CD14-positive monocyte (primary cell): ENCODE data around the gene PLEKHD1. TPM values are rescaled to one million over a fixed set of nuclear protein-coding genes. Genes with fewer than 3 reads are reported as not detected.

Source experiments
- DNase-seq, 3 donors: peaks; one replicate each; pipeline ENCODE4 v3.0.0-alpha.2; 2011 to 2022
- H2AFZ ChIP-seq: 2 replicates; pipeline ENCODE4 v1.6.0; 2012; ENCODE audit warnings: mild to moderate bottlenecking, low read depth, low read length, inconsistent platforms; ENCODE audit not compliant: insufficient read depth, poor library complexity, severe bottlenecking
- H3K27ac ChIP-seq, 2 donors: 1 replicate in 1 of 2; 2 replicates in 1 of 2; pipeline ENCODE4 v1.5.1; 2012 to 2013; ENCODE audit warnings: low read length in 2 of 2, control low read depth in 1 of 2, inconsistent platforms in 1 of 2, low read depth in 1 of 2, mild to moderate bottlenecking in 1 of 2
- H3K27me3 ChIP-seq, 2 donors: one replicate each; pipeline versions ENCODE4 v1.6.0 to v1.6.1; 2011 to 2013; ENCODE audit warnings: low read length in 2 of 2; ENCODE audit not compliant: control insufficient read depth in 2 of 2, insufficient read depth in 2 of 2
- H3K36me3 ChIP-seq, 2 donors: replicated peaks in 1 of 2; 1 replicate in 1 of 2; 2 replicates in 1 of 2; pipeline versions ENCODE4 v1.5.1 to v1.6.1; 2012 to 2013; ENCODE audit warnings: low read length in 2 of 2, control low read depth in 1 of 2, inconsistent platforms in 1 of 2, mild to moderate bottlenecking in 1 of 2; ENCODE audit not compliant: insufficient read depth in 2 of 2, control insufficient read depth in 1 of 2
- H3K4me1 ChIP-seq, 2 donors: 1 replicate in 1 of 2; 2 replicates in 1 of 2; pipeline versions ENCODE4 v1.5.1 to v1.6.1; 2012 to 2013; ENCODE audit warnings: low read length in 2 of 2, control low read depth in 1 of 2, inconsistent platforms in 1 of 2, mild to moderate bottlenecking in 1 of 2, moderate library complexity in 1 of 2; ENCODE audit not compliant: insufficient read depth in 2 of 2, control insufficient read depth in 1 of 2
- H3K4me2 ChIP-seq: replicated peaks from 2 replicates; pipeline ENCODE3; 2012; ENCODE audit warnings: low read length, moderate library complexity, mild to moderate bottlenecking; ENCODE audit not compliant: poor library complexity, severe bottlenecking; ENCODE audit errors: extremely low read depth
- H3K4me3 ChIP-seq, 3 experiments: fragments of 200-600 bp in 1 of 3; sonication (generic) in 1 of 3; replicated peaks in 1 of 3; 1 replicate in 2 of 3; 2 replicates in 1 of 3; pipeline ENCODE4 v1.5.1; 2011 to 2013; ENCODE audit warnings: low read length in 3 of 3, mild to moderate bottlenecking in 3 of 3, control low read depth in 2 of 3, low read depth in 2 of 3, inconsistent platforms in 1 of 3, moderate library complexity in 1 of 3
- H3K79me2 ChIP-seq: 2 replicates; pipeline ENCODE4 v1.6.0; 2012; ENCODE audit warnings: mild to moderate bottlenecking, control low read depth, inconsistent platforms, low read length, moderate library complexity; ENCODE audit not compliant: insufficient read depth
- H3K9ac ChIP-seq: 2 replicates; pipeline ENCODE4 v1.6.0; 2017; ENCODE audit warnings: low read length, mild to moderate bottlenecking; ENCODE audit not compliant: insufficient read depth, poor library complexity, severe bottlenecking
- H3K9me3 ChIP-seq, 2 donors: replicated peaks in 1 of 2; 1 replicate in 1 of 2; 2 replicates in 1 of 2; pipeline versions ENCODE4 v1.5.1 to v1.6.1; 2012 to 2013; ENCODE audit warnings: low read length in 2 of 2, control low read depth in 1 of 2; ENCODE audit not compliant: control insufficient read depth in 1 of 2, insufficient read depth in 1 of 2
- H4K20me1 ChIP-seq: 2 replicates; pipeline ENCODE4 v1.6.0; 2012; ENCODE audit warnings: mild to moderate bottlenecking, low read length, control low read depth, moderate library complexity; ENCODE audit not compliant: insufficient read depth
- H3K27ac Mint-ChIP-seq, 7 donors: one replicate each; pipeline ENCODE4 v1.8.0; 2020; ENCODE audit warnings: mild to moderate bottlenecking in 7 of 7, mixed read lengths in 7 of 7, moderate library complexity in 6 of 7, inconsistent platforms in 2 of 7
- H3K27me3 Mint-ChIP-seq, 3 donors: one replicate each; pipeline ENCODE4 v1.8.0; 2021 to 2022; ENCODE audit warnings: low read depth in 3 of 3, mild to moderate bottlenecking in 3 of 3, mixed read lengths in 3 of 3, moderate library complexity in 3 of 3, inconsistent platforms in 1 of 3
- H3K36me3 Mint-ChIP-seq, 2 donors: one replicate each; pipeline ENCODE4 v1.8.0; 2020; ENCODE audit warnings: mixed read lengths in 2 of 2, inconsistent platforms in 1 of 2, mild to moderate bottlenecking in 1 of 2
- H3K4me1 Mint-ChIP-seq: one replicate; pipeline ENCODE4 v1.8.0; 2020; ENCODE audit warnings: mild to moderate bottlenecking, mixed read lengths
- H3K4me3 Mint-ChIP-seq, 2 donors: one replicate each; pipeline ENCODE4 v1.8.0; 2020; ENCODE audit warnings: mild to moderate bottlenecking in 2 of 2, mixed read lengths in 2 of 2, moderate library complexity in 1 of 2
- H3K9me3 Mint-ChIP-seq, 7 donors: one replicate each; pipeline ENCODE4 v1.8.0; 2020 to 2022; ENCODE audit warnings: mixed read lengths in 7 of 7, mild to moderate bottlenecking in 6 of 7, moderate library complexity in 6 of 7, inconsistent platforms in 2 of 7
- CTCF ChIP-seq: fragments of 200-600 bp; IDR thresholded peaks from one replicate; pipeline ENCODE4 v1.8.0; 2022; ENCODE audit warnings: antibody characterized with exemption, mild to moderate bottlenecking
- WGBS: methylation state at CpG from one replicate; pipeline ENCODE4 v1.1.5; 2013; ENCODE audit warnings: missing lambda C conversion rate; ENCODE audit not compliant: insufficient coverage; 5-methylcytosine and 5-hydroxymethylcytosine counted together
- intact Hi-C, 2 donors: fragments of 100-400 bp; cut with micrococcal nuclease; formaldehyde crosslinking; loops; one replicate each; pipeline versions ENCODE4 v1.15.0 to v1.15.1; 2023
- polyA plus RNA-seq, 3 donors: library from polyadenylated mRNA; depleted of rRNA in 1 of 3; unstranded in 2 of 3; stranded (reverse) in 1 of 3; fragments of 300-500 nt in 2 of 3; fragments of >200 nt in 1 of 3; fragmentation: Illumina TruSeq in 2 of 3; gene quantifications; 1 replicate in 2 of 3; 2 replicates in 1 of 3; pipeline ENCODE4 v1.2.3, GENCODE V29; 2012 to 2021

Gene PLEKHD1
- polyA plus RNA-seq, 3 donors, result 0.09 TPM; not detected in 2

DNA sequence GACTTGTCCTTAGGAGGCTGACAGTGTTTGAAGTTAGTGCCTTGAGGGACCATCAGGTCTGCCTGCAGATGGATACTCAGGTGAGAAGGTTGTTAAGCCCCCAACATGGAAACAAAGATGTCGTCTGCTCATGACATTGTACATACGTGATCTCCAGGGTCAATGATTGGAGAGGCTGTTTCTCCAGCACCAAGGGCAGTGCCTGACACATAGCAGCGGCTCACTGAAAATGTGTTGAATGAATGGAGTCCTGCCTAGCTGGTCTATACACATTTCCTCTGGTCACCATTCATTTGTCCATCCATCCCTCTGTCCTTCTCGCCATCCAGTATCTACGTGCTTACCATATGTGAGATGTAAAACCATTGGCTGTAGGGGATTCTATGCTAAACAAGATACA lies 83.0 kb downstream of the PLEKHD1 start:
- peaks cover 64 to 87% (median 66%) of the 10 kb centered on the region in 3 donors for H3K27me3 Mint-ChIP-seq
- Histone ChIP-seq H3K27me3 (peaks cover 37 to 61% of the 10 kb centered on the region in 2 donors), H3K36me3 (no peaks in the 10 kb centered on the region), H3K4me2 (no peak overlapping the region), H3K79me2 (no peaks in the 10 kb centered on the region), H3K9me3 (peaks cover 0 to 11% of the 10 kb centered on the region in 2 donors), H3K4me1 (peaks cover 0 to 12% of the 10 kb centered on the region in 2 donors), H3K27ac (no peak overlapping the region), H4K20me1 (no peaks in the 10 kb centered on the region), H2AFZ (no peak overlapping the region), H3K4me3 (no peak overlapping the region), H3K9ac (no peak overlapping the region)
- no peaks in the 10 kb centered on the region for H3K36me3 Mint-ChIP-seq
- TF ChIP-seq CTCF, result no peak
- H3K4me3 Mint-ChIP-seq, result no peak overlapping the region
- peaks cover 0 to 4% (median 2%) of the 10 kb centered on the region in 7 donors for H3K9me3 Mint-ChIP-seq
- H3K27ac Mint-ChIP-seq, result no peak overlapping the region
- intact Hi-C loops, result no loop called here
- H3K4me1 Mint-ChIP-seq, result peaks cover 5% of the 10 kb centered on the region
- WGBS, result no CpG with 5 or more reads among the region's 5 CpGs
- DNase-seq, result no peak

GRCh38 chr14:69569859-69570258 lies 85.3 kb downstream of the PLEKHD1 start:
- H3K9me3 ChIP-seq, result peaks cover 0 to 18% of the 10 kb centered on the region in 2 donors
- H3K27me3 ChIP-seq, result peaks cover 37 to 69% of the 10 kb centered on the region in 2 donors
- WGBS, result 67% methylated on average over 2 of the region's 2 CpGs
- Mint-ChIP-seq H3K4me3 (peak overlapping the region in 1 of 2 donors; percentile 66), H3K9me3 (peaks cover 0 to 9% (median 5%) of the 10 kb centered on the region in 7 donors), H3K27me3 (peaks cover 72 to 97% (median 76%) of the 10 kb centered on the region in 3 donors), H3K4me1 (peaks cover 13% of the 10 kb centered on the region), H3K36me3 (peaks cover 0 to 2% of the 10 kb centered on the region in 2 donors), H3K27ac (peak overlapping the region in 1 of 7 donors; percentile 35)
- no peaks in the 10 kb centered on the region for H3K36me3 ChIP-seq
- no peak for DNase-seq
- no peaks in the 10 kb centered on the region for H4K20me1 ChIP-seq
- intact Hi-C loops, result loop anchor here (5.0 to 10.0 kb wide), 2 partner anchors 38 to 325 kb away; no protein-coding TSS in a partner anchor
- H2AFZ ChIP-seq, result no peak overlapping the region
- H3K79me2 ChIP-seq, result no peaks in the 10 kb centered on the region
- no peak overlapping the region for H3K4me2 ChIP-seq
- H3K27ac ChIP-seq, result no peak overlapping the region
- TF ChIP-seq CTCF, result no peak
- peaks cover 3 to 13% of the 10 kb centered on the region in 2 donors for H3K4me1 ChIP-seq
- H3K9ac ChIP-seq, result no peak overlapping the region
- no peak overlapping the region for H3K4me3 ChIP-seq
